Prostate gland (tissue), 2 donors: ENCODE measurements around the gene SEZ6.

ENCODE experiments used
- POLR2AphosphoS5 ChIP-seq: sonication (generic); formaldehyde crosslinking; IDR thresholded peaks from one replicate; pipeline ENCODE4 v1.6.1; 2017; ENCODE audit warnings: antibody characterized with exemption
- TF ChIP-seq, protein P1 (sequence below), 4 experiments: fragments of 200-600 bp in 2 of 4; fragments of 450-650 bp in 2 of 4; sonication (generic) in 2 of 4; IDR thresholded peaks; 1 replicate in 3 of 4; 2 replicates in 1 of 4; pipeline ENCODE4 v1.5.1; 2016 to 2019; ENCODE audit warnings: antibody characterized with exemption in 4 of 4, mild to moderate bottlenecking in 2 of 4, moderate library complexity in 2 of 4

DNA sequence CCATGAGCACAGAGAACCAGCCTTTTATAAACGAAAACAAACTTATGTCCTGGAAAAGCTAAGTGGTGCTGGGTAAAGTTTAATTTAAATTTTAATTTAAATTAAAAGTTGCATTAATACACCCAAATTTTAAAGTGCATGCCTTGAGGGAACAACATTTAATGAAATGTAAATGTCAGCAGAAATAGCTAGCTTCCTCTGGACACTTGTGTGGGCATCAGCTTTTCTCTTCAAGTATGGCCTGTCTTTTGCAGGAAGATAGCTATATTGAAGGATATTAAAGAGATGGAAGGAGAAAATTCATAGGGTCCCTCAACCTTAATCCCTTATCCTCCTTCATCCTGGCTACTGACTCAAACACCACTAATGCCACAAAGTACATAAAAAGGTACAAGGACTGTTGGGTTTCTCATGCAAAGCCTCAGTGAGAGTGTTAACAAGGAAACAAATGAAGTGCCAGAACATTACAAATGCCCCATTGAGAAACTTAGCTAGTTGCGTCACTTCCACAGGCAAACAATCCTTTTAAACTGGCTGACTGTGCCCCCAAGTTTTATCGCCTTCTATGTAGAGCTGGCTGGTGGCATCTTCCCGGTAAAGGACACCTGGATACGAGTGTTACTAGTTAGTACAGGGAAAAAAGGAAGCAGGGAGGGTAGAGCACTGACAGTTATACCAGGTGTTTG lies 68.6 kb downstream of the SEZ6 start:
- TF ChIP-seq, protein P1, sequence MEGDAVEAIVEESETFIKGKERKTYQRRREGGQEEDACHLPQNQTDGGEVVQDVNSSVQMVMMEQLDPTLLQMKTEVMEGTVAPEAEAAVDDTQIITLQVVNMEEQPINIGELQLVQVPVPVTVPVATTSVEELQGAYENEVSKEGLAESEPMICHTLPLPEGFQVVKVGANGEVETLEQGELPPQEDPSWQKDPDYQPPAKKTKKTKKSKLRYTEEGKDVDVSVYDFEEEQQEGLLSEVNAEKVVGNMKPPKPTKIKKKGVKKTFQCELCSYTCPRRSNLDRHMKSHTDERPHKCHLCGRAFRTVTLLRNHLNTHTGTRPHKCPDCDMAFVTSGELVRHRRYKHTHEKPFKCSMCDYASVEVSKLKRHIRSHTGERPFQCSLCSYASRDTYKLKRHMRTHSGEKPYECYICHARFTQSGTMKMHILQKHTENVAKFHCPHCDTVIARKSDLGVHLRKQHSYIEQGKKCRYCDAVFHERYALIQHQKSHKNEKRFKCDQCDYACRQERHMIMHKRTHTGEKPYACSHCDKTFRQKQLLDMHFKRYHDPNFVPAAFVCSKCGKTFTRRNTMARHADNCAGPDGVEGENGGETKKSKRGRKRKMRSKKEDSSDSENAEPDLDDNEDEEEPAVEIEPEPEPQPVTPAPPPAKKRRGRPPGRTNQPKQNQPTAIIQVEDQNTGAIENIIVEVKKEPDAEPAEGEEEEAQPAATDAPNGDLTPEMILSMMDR (IDR thresholded peaks at IDR 0.05), result no peak
- peak; percentile 92 for TF ChIP-seq POLR2AphosphoS5
